GM21825 (cell line): ENCODE measurements around the gene TIMM8B.
A peak's percentile ranks its signal among the peaks of the same experiment; 100 is the strongest.
"Not testable (repeated sequence)": the region's sequence is repeated elsewhere in the genome, so short reads cannot be mapped to it uniquely, and the experiment has no call there.

Source experiments
- ATAC-seq: cut with Tn5 transposase; IDR thresholded peaks from one replicate; pipeline ENCODE4 v1.9.1; 2021; ENCODE audit warnings: mild to moderate bottlenecking, moderate library complexity; ENCODE audit not compliant: unreplicated experiment

The TIMM8B gene

GRCh38 chr11:112086422-112087191, at the start of gene TIMM8B, which contains the start of gene SDHD:
TSS of gene TIMM8B (minus strand) at chr11:112086756. CDS start at chr11:112086723, 33 bp downstream.
TSS of gene SDHD (plus strand) at chr11:112086873. CDS start at chr11:112086908, 35 bp downstream.
- ATAC-seq, result peak; percentile 88

GRCh38 chr11:112134473-112134872, 47.9 kb upstream of the TIMM8B start:
- no peak for ATAC-seq

GRCh38 chr11:112132737-112133136, 46.2 kb upstream of the TIMM8B start:
- ATAC-seq, result no peak

- no peak for ATAC-seq
Measured at GRCh38 chr11:112129656-112130055, 43.1 kb upstream of the TIMM8B start.

- ATAC-seq, result no peak
Measured at GRCh38 chr11:112128483-112129121, 42.0 kb upstream of the TIMM8B start.

GRCh38 chr11:112127056-112127455, 40.5 kb upstream of the TIMM8B start:
- ATAC-seq, result no peak

GRCh38 chr11:112123129-112123528, 36.6 kb upstream of the TIMM8B start:
- no peak for ATAC-seq

- ATAC-seq, result no peak
Measured at GRCh38 chr11:112121981-112122615, 35.5 kb upstream of the TIMM8B start.

- no peak for ATAC-seq
Measured at GRCh38 chr11:112118176-112118575, 31.6 kb upstream of the TIMM8B start.

- no peak for ATAC-seq
Measured at GRCh38 chr11:112115386-112115785, 28.8 kb upstream of the TIMM8B start.

GRCh38 chr11:112114460-112114859, 27.9 kb upstream of the TIMM8B start:
- ATAC-seq, result no peak

GRCh38 chr11:112113539-112114457, 27.2 kb upstream of the TIMM8B start:
- ATAC-seq, result peak; percentile 60

GRCh38 chr11:112106070-112106469, 19.5 kb upstream of the TIMM8B start:
- no peak for ATAC-seq

- no peak for ATAC-seq
Measured at GRCh38 chr11:112103446-112103845, 16.9 kb upstream of the TIMM8B start.

GRCh38 chr11:112100462-112100861, 13.9 kb upstream of the TIMM8B start:
- ATAC-seq, result no peak

- no peak for ATAC-seq
Measured at GRCh38 chr11:112097734-112098528, 11.4 kb upstream of the TIMM8B start.

- ATAC-seq, result no peak
Measured at GRCh38 chr11:112096194-112096593, 9.6 kb upstream of the TIMM8B start.

- ATAC-seq, result not testable (repeated sequence)
Measured at GRCh38 chr11:112095302-112095701, 8.7 kb upstream of the TIMM8B start.

- ATAC-seq, result peak; percentile 1
Measured at GRCh38 chr11:112087212-112087611, 656 bp upstream of the TIMM8B start.
